Activated naive CD4-positive, alpha-beta T cell treated with anti-CD3 and anti-CD28 coated beads for 36 hours (primary cell): ENCODE measurements around the gene TREM1. TPM values are rescaled to one million over a fixed set of nuclear protein-coding genes. Genes with fewer than 3 reads are reported as not detected.

Source experiments
- CTCF ChIA-PET: fragments of 350-600 bp; sonication (Branson Sonifier 250); formaldehyde crosslinking; loops from one replicate; lab custom pipeline; 2021; ENCODE audit warnings: antibody characterized with exemption; lab: Charles Lee
- DNase-seq: peaks from one replicate; pipeline ENCODE4 v3.0.0-alpha.2; 2020
- H3K27ac Mint-ChIP-seq: one replicate; pipeline ENCODE4 v1.8.0; 2021; ENCODE audit warnings: mild to moderate bottlenecking, mixed read lengths
- H3K27me3 Mint-ChIP-seq: one replicate; pipeline ENCODE4 v1.8.0; 2021; ENCODE audit warnings: low read depth, mixed read lengths
- H3K36me3 Mint-ChIP-seq: one replicate; pipeline ENCODE4 v1.8.0; 2021; ENCODE audit warnings: low read depth, mixed read lengths
- H3K4me1 Mint-ChIP-seq: one replicate; pipeline ENCODE4 v1.8.0; 2021; ENCODE audit warnings: low read depth, mixed read lengths
- H3K4me3 Mint-ChIP-seq: one replicate; pipeline ENCODE4 v1.8.0; 2021; ENCODE audit warnings: mild to moderate bottlenecking, moderate library complexity, mixed read lengths
- H3K9me3 Mint-ChIP-seq: one replicate; pipeline ENCODE4 v1.8.0; 2021; ENCODE audit warnings: mixed read lengths
- intact Hi-C: fragments of 100-400 bp; cut with micrococcal nuclease; formaldehyde crosslinking; loops from one replicate; pipeline ENCODE4 v1.15.1; 2023
- total RNA-seq, 2 experiments: library from RNA; stranded (reverse); gene quantifications; one replicate each; pipeline ENCODE4 v1.2.3, GENCODE V29; 2021

The TREM1 gene
- total RNA-seq, 2 experiments from 2014 or later, result 4.3 to 4.5 TPM

- no peak overlapping the region for H3K27ac Mint-ChIP-seq
- CTCF ChIA-PET, result interaction anchor here (1.3 kb wide), 1 partner anchor 34 kb away, joined by 5 read pairs; no protein-coding TSS in a partner anchor
- H3K4me3 Mint-ChIP-seq, result no peak overlapping the region
- intact Hi-C loops, result no loop called here
- no peak for DNase-seq
- no peaks in the 10 kb centered on the region for H3K36me3 Mint-ChIP-seq
- H3K4me1 Mint-ChIP-seq, result peaks cover 8% of the 10 kb centered on the region
- no peaks in the 10 kb centered on the region for H3K27me3 Mint-ChIP-seq
- H3K9me3 Mint-ChIP-seq, result no peaks in the 10 kb centered on the region
These were observed 13.8 kb downstream of the TREM1 start for GRCh38 chr6:41272591-41273240.

- intact Hi-C loops, result no loop called here
- H3K9me3 Mint-ChIP-seq, result no peaks in the 10 kb centered on the region
- no peaks in the 10 kb centered on the region for H3K27me3 Mint-ChIP-seq
- CTCF ChIA-PET, result interaction anchor here (1.3 kb wide), 1 partner anchor 35 kb away, joined by 5 read pairs; no protein-coding TSS in a partner anchor
- H3K36me3 Mint-ChIP-seq, result no peaks in the 10 kb centered on the region
- H3K4me3 Mint-ChIP-seq, result no peak overlapping the region
- DNase-seq, result peak; percentile 44
- peak overlapping the region; percentile 25 for H3K27ac Mint-ChIP-seq
- peaks cover 8% of the 10 kb centered on the region for H3K4me1 Mint-ChIP-seq
These were observed 14.5 kb downstream of the TREM1 start for GRCh38 chr6:41271901-41272395.

GRCh38 chr6:41269716-41270115 lies 16.8 kb downstream of the TREM1 start:
- intact Hi-C loops, result no loop called here
- Mint-ChIP-seq H3K27ac (no peak overlapping the region), H3K4me3 (no peak overlapping the region), H3K9me3 (no peaks in the 10 kb centered on the region), H3K4me1 (peaks cover 8% of the 10 kb centered on the region), H3K36me3 (no peaks in the 10 kb centered on the region), H3K27me3 (no peaks in the 10 kb centered on the region)
- CTCF ChIA-PET, result interaction anchor here (0.9 kb wide), 1 partner anchor 37 kb away, joined by 3 read pairs; no protein-coding TSS in a partner anchor
- no peak for DNase-seq

GRCh38 chr6:41269166-41269565 lies 17.3 kb downstream of the TREM1 start:
- no peaks in the 10 kb centered on the region for H3K9me3 Mint-ChIP-seq
- no peaks in the 10 kb centered on the region for H3K36me3 Mint-ChIP-seq
- H3K4me3 Mint-ChIP-seq, result no peak overlapping the region
- H3K4me1 Mint-ChIP-seq, result peaks cover 8% of the 10 kb centered on the region
- DNase-seq, result no peak
- intact Hi-C loops, result no loop called here
- H3K27me3 Mint-ChIP-seq, result no peaks in the 10 kb centered on the region
- no peak overlapping the region for H3K27ac Mint-ChIP-seq
- CTCF ChIA-PET, result interaction anchor here (0.9 kb wide), 2 partner anchors 29 to 37 kb away, joined by 3 read pairs; no protein-coding TSS in a partner anchor

GRCh38 chr6:41268478-41268877 lies 18.0 kb downstream of the TREM1 start:
- Mint-ChIP-seq H3K36me3 (no peaks in the 10 kb centered on the region), H3K27me3 (no peaks in the 10 kb centered on the region), H3K4me1 (peaks cover 8% of the 10 kb centered on the region), H3K27ac (no peak overlapping the region), H3K4me3 (no peak overlapping the region), H3K9me3 (peaks cover 1% of the 10 kb centered on the region)
- DNase-seq, result no peak
- intact Hi-C loops, result no loop called here
- CTCF ChIA-PET, result interaction anchor here (0.9 kb wide), 1 partner anchor 30 kb away, joined by 3 read pairs; no protein-coding TSS in a partner anchor

GRCh38 chr6:41266541-41266940 lies 19.9 kb downstream of the TREM1 start:
- intact Hi-C loops, result no loop called here
- CTCF ChIA-PET, result interaction anchor here (1.1 kb wide), 1 partner anchor 15 kb away, joined by 3 read pairs; no protein-coding TSS in a partner anchor
- peaks cover under 1% of the 10 kb centered on the region for H3K4me1 Mint-ChIP-seq

GRCh38 chr6:41263267-41263666 lies 23.2 kb downstream of the TREM1 start:
- DNase-seq, result no peak
- H3K4me1 Mint-ChIP-seq, result no peaks in the 10 kb centered on the region
- H3K9me3 Mint-ChIP-seq, result peaks cover 21% of the 10 kb centered on the region
- no peaks in the 10 kb centered on the region for H3K36me3 Mint-ChIP-seq
- intact Hi-C loops, result no loop called here
- CTCF ChIA-PET, result interaction anchor here (0.7 kb wide), 1 partner anchor 448 kb away, joined by 4 read pairs; no protein-coding TSS in a partner anchor
- H3K27ac Mint-ChIP-seq, result no peak overlapping the region
- no peak overlapping the region for H3K4me3 Mint-ChIP-seq
- H3K27me3 Mint-ChIP-seq, result no peaks in the 10 kb centered on the region

More at GRCh38 chr6:41266541-41266940, 19.9 kb downstream of the TREM1 start:
- H3K27ac Mint-ChIP-seq, result no peak overlapping the region
- H3K9me3 Mint-ChIP-seq, result peaks cover 14% of the 10 kb centered on the region
- no peaks in the 10 kb centered on the region for H3K36me3 Mint-ChIP-seq
- DNase-seq, result no peak
- H3K27me3 Mint-ChIP-seq, result no peaks in the 10 kb centered on the region
- H3K4me3 Mint-ChIP-seq, result no peak overlapping the region

- Mint-ChIP-seq H3K27me3 (no peaks in the 10 kb centered on the region), H3K4me3 (no peak overlapping the region), H3K4me1 (no peaks in the 10 kb centered on the region), H3K9me3 (peaks cover 21% of the 10 kb centered on the region), H3K27ac (no peak overlapping the region), H3K36me3 (no peaks in the 10 kb centered on the region)
- DNase-seq, result no peak
- intact Hi-C loops, result no loop called here
- CTCF ChIA-PET, result no interaction called here
These were observed 24.1 kb downstream of the TREM1 start for GRCh38 chr6:41262401-41262800.

- peaks cover 8% of the 10 kb centered on the region for H3K4me1 Mint-ChIP-seq
- no peak overlapping the region for H3K27ac Mint-ChIP-seq
- no peak for DNase-seq
- no peaks in the 10 kb centered on the region for H3K27me3 Mint-ChIP-seq
- peaks cover 16% of the 10 kb centered on the region for H3K9me3 Mint-ChIP-seq
- intact Hi-C loops, result no loop called here
- CTCF ChIA-PET, result no interaction called here
- H3K36me3 Mint-ChIP-seq, result no peaks in the 10 kb centered on the region
- H3K4me3 Mint-ChIP-seq, result no peak overlapping the region
These were observed 28.3 kb downstream of the TREM1 start for GRCh38 chr6:41258196-41258493.

GRCh38 chr6:41257369-41258195 lies 28.9 kb downstream of the TREM1 start:
- H3K4me3 Mint-ChIP-seq, result no peak overlapping the region
- peaks cover 8% of the 10 kb centered on the region for H3K4me1 Mint-ChIP-seq
- H3K27ac Mint-ChIP-seq, result no peak overlapping the region
- DNase-seq, result no peak
- intact Hi-C loops, result no loop called here
- H3K36me3 Mint-ChIP-seq, result no peaks in the 10 kb centered on the region
- CTCF ChIA-PET, result no interaction called here
- no peaks in the 10 kb centered on the region for H3K27me3 Mint-ChIP-seq
- peaks cover 15% of the 10 kb centered on the region for H3K9me3 Mint-ChIP-seq

GRCh38 chr6:41256383-41256782 lies 30.1 kb downstream of the TREM1 start:
- H3K4me3 Mint-ChIP-seq, result no peak overlapping the region
- CTCF ChIA-PET, result no interaction called here
- no peaks in the 10 kb centered on the region for H3K36me3 Mint-ChIP-seq
- peaks cover 8% of the 10 kb centered on the region for H3K4me1 Mint-ChIP-seq
- H3K9me3 Mint-ChIP-seq, result peaks cover 7% of the 10 kb centered on the region
- no peak for DNase-seq
- intact Hi-C loops, result no loop called here
- H3K27ac Mint-ChIP-seq, result no peak overlapping the region
- no peaks in the 10 kb centered on the region for H3K27me3 Mint-ChIP-seq

GRCh38 chr6:41255638-41256246 lies 30.7 kb downstream of the TREM1 start:
- intact Hi-C loops, result no loop called here
- peaks cover 8% of the 10 kb centered on the region for H3K4me1 Mint-ChIP-seq
- H3K36me3 Mint-ChIP-seq, result no peaks in the 10 kb centered on the region
- H3K4me3 Mint-ChIP-seq, result no peak overlapping the region
- no peaks in the 10 kb centered on the region for H3K27me3 Mint-ChIP-seq
- no peak for DNase-seq
- no peak overlapping the region for H3K27ac Mint-ChIP-seq
- CTCF ChIA-PET, result interaction anchor here (0.6 to 0.9 kb wide), 2 partner anchors 73 to 252 kb away, joined by 3 read pairs; no protein-coding TSS in a partner anchor
- H3K9me3 Mint-ChIP-seq, result peaks cover 4% of the 10 kb centered on the region
